GM19035 (cell line): ENCODE measurements around the gene CCDC74B.
"Not testable (repeated sequence)": the region's sequence is repeated elsewhere in the genome, so short reads cannot be mapped to it uniquely, and the experiment has no call there.

Source experiments
- ATAC-seq: cut with Tn5 transposase; IDR thresholded peaks from one replicate; pipeline ENCODE4 v1.9.1; 2021; ENCODE audit not compliant: unreplicated experiment

CCDC74B gene

GRCh38 chr2:130166611-130167010 is 21.7 kb upstream of the CCDC74B start:
- ATAC-seq: not testable (repeated sequence)

- no peak for ATAC-seq
Observed at GRCh38 chr2:130165293-130166016, 20.5 kb upstream of the CCDC74B start.

GRCh38 chr2:130162968-130163367 is 18.1 kb upstream of the CCDC74B start:
- ATAC-seq: no peak

- not testable (repeated sequence) for ATAC-seq
Observed at GRCh38 chr2:130162486-130162885, 17.6 kb upstream of the CCDC74B start.

- ATAC-seq: not testable (repeated sequence)
Observed at GRCh38 chr2:130160838-130161705, 16.2 kb upstream of the CCDC74B start.

- no peak for ATAC-seq
Observed at GRCh38 chr2:130160131-130160530, 15.2 kb upstream of the CCDC74B start.

GRCh38 chr2:130159376-130159775 is 14.5 kb upstream of the CCDC74B start:
- not testable (repeated sequence) for ATAC-seq

GRCh38 chr2:130158631-130159030 is 13.7 kb upstream of the CCDC74B start:
- no peak for ATAC-seq

- peak; percentile 86 for ATAC-seq
Observed at GRCh38 chr2:130157825-130158514, 13.1 kb upstream of the CCDC74B start.

GRCh38 chr2:130157354-130157753 is 12.4 kb upstream of the CCDC74B start:
- ATAC-seq: peak; percentile 36

- ATAC-seq: no peak
Observed at GRCh38 chr2:130156624-130157004, 11.7 kb upstream of the CCDC74B start.

GRCh38 chr2:130155956-130156623 is 11.2 kb upstream of the CCDC74B start:
- not testable (repeated sequence) for ATAC-seq

GRCh38 chr2:130154773-130155765 is 10.2 kb upstream of the CCDC74B start:
- ATAC-seq: no peak

- not testable (repeated sequence) for ATAC-seq
Observed at GRCh38 chr2:130154423-130154770, 9.5 kb upstream of the CCDC74B start.

- ATAC-seq: not testable (repeated sequence)
Observed at GRCh38 chr2:130153721-130154422, 9.0 kb upstream of the CCDC74B start.

- no peak for ATAC-seq
Observed at GRCh38 chr2:130152816-130153595, 8.1 kb upstream of the CCDC74B start.

- ATAC-seq: not testable (repeated sequence)
Observed at GRCh38 chr2:130152136-130152815, 7.4 kb upstream of the CCDC74B start.

- not testable (repeated sequence) for ATAC-seq
Observed at GRCh38 chr2:130151145-130151512, 6.2 kb upstream of the CCDC74B start.
